ENCODE measurements around the gene ESF1.

ESF1 gene

GRCh38 chr20:13736436-13737191 is 48.1 kb downstream of the ESF1 start:
- Mint-ChIP-seq H3K9me3 (peaks cover 6% of the 10 kb centered on the region), H3K4me3 (no peak overlapping the region), H3K36me3 (peaks cover 30% of the 10 kb centered on the region), H3K4me1 (no peaks in the 10 kb centered on the region), H3K27ac (no peak overlapping the region)
- no peak for DNase-seq (ENCODE audit: low spot score in 2 of 2)
- ATAC-seq = no peak

- no peak overlapping the region for H3K27ac Mint-ChIP-seq
- H3K9me3 Mint-ChIP-seq = peaks cover 4% of the 10 kb centered on the region
- H3K36me3 Mint-ChIP-seq = peaks cover 22% of the 10 kb centered on the region
- DNase-seq (ENCODE audit: low spot score in 2 of 2) (no peak), ATAC-seq (no peak)
- H3K4me3 Mint-ChIP-seq = no peak overlapping the region
- H3K4me1 Mint-ChIP-seq = no peaks in the 10 kb centered on the region
Observed at GRCh38 chr20:13735826-13736225, 48.9 kb downstream of the ESF1 start.

DNA sequence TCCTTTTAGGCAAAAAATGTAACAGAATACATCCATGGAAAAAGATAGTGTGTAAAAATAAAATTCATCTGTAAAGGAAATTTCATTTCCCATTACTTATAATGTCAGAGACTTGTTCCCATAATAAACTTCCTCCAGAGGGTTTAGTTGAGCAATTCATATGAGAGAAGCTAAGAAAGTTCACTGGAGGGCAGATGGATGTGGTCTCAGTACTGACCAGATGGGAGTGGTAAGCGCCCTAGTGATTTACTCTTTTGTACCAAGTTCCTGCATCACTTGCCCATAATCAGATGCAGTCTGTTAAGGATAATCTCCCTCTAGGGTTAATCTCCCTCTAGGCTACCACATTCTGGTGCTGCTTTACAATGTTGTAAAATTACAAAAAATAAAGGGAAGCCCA is 61.7 kb downstream of the ESF1 start:
- Mint-ChIP-seq H3K4me1 (no peaks in the 10 kb centered on the region), H3K9me3 (no peaks in the 10 kb centered on the region), H3K36me3 (peaks cover 12% of the 10 kb centered on the region), H3K27ac (no peak overlapping the region), H3K4me3 (no peak overlapping the region)
- no peak for ATAC-seq
- no peak for DNase-seq (ENCODE audit: low spot score in 2 of 2)

DNA sequence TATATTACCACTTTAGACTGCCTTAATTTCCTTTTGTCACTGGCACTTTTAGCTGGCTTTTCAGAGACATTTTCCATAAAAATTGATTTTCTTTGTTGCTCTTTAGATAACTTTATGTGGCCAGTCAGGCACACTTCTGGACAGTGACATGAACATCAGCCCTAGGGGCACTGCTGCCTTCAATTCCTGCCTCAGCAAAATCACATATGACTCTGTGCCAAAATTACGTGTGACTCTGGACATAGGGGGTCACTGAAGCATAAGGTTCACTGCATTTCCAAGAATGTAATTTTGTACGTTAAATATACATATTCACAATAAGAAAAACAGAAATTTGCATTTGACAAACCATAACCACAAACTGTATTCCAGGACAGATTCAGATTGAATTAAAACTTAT is 66.5 kb downstream of the ESF1 start:
- peaks cover 61% of the 10 kb centered on the region for H3K36me3 Mint-ChIP-seq
- H3K4me1 Mint-ChIP-seq = no peaks in the 10 kb centered on the region
- H3K4me3 Mint-ChIP-seq = no peak overlapping the region
- H3K27ac Mint-ChIP-seq = no peak overlapping the region
- ATAC-seq (no peak), DNase-seq (ENCODE audit: low spot score in 2 of 2) (no peak)
- H3K9me3 Mint-ChIP-seq = no peaks in the 10 kb centered on the region

DNA sequence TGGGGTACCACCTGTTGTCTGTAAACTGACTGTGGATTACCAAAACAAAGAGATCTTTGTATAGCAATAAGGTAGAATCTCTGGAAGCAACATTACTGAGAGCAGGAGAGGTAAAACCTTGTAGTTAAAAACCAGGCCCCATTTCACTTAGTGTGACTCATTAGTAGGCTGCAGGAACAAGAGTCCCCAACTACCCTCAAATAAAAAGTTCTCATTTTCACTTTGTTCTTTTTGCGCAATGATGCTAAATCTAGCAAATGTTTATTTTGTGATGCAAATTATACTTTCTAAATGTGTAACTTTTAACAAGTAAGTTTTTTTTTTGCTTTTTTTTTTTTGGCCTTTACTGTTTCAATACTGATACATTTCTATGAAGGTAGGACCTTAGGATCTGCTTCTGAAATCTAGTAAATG is 67.1 kb downstream of the ESF1 start:
- no peaks in the 10 kb centered on the region for H3K4me1 Mint-ChIP-seq
- H3K9me3 Mint-ChIP-seq = no peaks in the 10 kb centered on the region
- DNase-seq (ENCODE audit: low spot score in 2 of 2) (no peak), ATAC-seq (no peak)
- peaks cover 65% of the 10 kb centered on the region for H3K36me3 Mint-ChIP-seq
- no peak overlapping the region for H3K27ac Mint-ChIP-seq
- no peak overlapping the region for H3K4me3 Mint-ChIP-seq

DNA sequence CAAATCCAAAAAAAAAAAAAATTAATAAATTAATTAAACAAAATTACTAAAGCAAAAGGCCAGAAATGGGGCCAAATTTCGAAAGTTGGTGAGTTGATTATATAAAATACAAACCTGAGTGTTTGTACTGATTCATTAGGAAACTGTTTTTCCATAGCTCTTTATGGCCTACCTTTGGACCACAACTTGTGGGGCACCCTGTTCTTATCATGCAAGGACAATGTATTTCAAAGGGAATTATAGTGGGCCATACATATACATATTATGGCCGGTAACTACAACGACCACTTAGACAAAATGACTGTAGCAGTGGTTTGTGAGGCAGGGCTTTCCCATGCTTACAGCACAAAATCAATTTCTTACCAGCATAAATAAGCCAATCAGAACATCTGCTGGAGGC is 69.5 kb downstream of the ESF1 start:
- Mint-ChIP-seq H3K4me1 (no peaks in the 10 kb centered on the region), H3K4me3 (no peak overlapping the region), H3K9me3 (no peaks in the 10 kb centered on the region), H3K27ac (no peak overlapping the region), H3K36me3 (peaks cover 57% of the 10 kb centered on the region)
- ATAC-seq = no peak
- DNase-seq (ENCODE audit: low spot score in 2 of 2) = no peak

DNA sequence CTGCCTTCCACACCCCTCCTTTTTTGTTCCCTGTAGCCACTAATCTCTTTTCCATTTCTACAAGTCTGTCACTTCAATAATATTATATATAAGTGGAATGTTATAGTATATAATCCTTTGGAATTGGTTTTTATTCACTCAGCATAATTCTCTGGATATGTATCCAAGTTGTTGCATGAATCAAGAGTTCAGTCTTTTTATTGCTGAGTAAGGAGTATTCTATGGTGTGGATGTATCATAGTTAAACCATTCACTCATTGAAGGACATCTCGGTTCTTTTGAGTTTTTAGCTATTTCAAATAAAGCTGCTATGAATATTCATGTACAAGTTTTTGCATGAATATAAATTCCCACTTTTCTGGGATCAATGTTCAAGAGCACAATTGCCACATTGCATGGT is 76.5 kb downstream of the ESF1 start:
- H3K27ac Mint-ChIP-seq = no peak overlapping the region
- H3K36me3 Mint-ChIP-seq = peaks cover 5% of the 10 kb centered on the region
- DNase-seq (ENCODE audit: low spot score in 2 of 2) = no peak
- ATAC-seq = no peak
- no peaks in the 10 kb centered on the region for H3K4me1 Mint-ChIP-seq
- H3K4me3 Mint-ChIP-seq = no peak overlapping the region
- no peaks in the 10 kb centered on the region for H3K9me3 Mint-ChIP-seq

DNA sequence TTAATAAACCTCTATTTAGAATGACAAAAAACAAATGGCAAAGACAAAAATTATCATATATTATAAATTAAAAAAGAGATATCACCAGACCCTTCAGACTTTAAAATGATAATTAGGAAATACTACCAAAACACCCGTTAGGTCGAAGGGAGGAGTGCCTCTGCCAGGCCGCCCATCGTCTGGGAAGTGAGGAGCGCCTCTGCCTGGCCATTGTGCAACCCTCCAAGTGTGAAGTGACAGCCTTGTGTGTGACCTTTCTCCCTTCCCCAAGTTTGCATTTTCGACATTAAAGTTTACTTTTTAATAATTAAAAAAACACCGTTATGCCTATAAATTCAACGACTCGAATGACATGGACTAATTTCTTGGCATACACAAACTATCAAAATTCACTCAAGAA is 81.5 kb downstream of the ESF1 start:
- H3K27ac Mint-ChIP-seq = no peak overlapping the region
- H3K4me1 Mint-ChIP-seq = no peaks in the 10 kb centered on the region
- DNase-seq (ENCODE audit: low spot score in 2 of 2) = no peak
- no peaks in the 10 kb centered on the region for H3K9me3 Mint-ChIP-seq
- no peak overlapping the region for H3K4me3 Mint-ChIP-seq
- no peak for ATAC-seq
- no peaks in the 10 kb centered on the region for H3K36me3 Mint-ChIP-seq

GRCh38 chr20:13701486-13701885 is 83.2 kb downstream of the ESF1 start:
- Mint-ChIP-seq H3K4me3 (no peak overlapping the region), H3K27ac (no peak overlapping the region), H3K9me3 (no peaks in the 10 kb centered on the region), H3K36me3 (no peaks in the 10 kb centered on the region), H3K4me1 (no peaks in the 10 kb centered on the region)
- DNase-seq (ENCODE audit: low spot score in 2 of 2) = no peak
- no peak for ATAC-seq

- no peaks in the 10 kb centered on the region for H3K9me3 Mint-ChIP-seq
- no peaks in the 10 kb centered on the region for H3K4me1 Mint-ChIP-seq
- no peak for DNase-seq (ENCODE audit: low spot score in 2 of 2)
- no peaks in the 10 kb centered on the region for H3K36me3 Mint-ChIP-seq
- no peak for ATAC-seq
- H3K4me3 Mint-ChIP-seq = no peak overlapping the region
- no peak overlapping the region for H3K27ac Mint-ChIP-seq
Observed at GRCh38 chr20:13700761-13701160, 84.0 kb downstream of the ESF1 start.

DNA sequence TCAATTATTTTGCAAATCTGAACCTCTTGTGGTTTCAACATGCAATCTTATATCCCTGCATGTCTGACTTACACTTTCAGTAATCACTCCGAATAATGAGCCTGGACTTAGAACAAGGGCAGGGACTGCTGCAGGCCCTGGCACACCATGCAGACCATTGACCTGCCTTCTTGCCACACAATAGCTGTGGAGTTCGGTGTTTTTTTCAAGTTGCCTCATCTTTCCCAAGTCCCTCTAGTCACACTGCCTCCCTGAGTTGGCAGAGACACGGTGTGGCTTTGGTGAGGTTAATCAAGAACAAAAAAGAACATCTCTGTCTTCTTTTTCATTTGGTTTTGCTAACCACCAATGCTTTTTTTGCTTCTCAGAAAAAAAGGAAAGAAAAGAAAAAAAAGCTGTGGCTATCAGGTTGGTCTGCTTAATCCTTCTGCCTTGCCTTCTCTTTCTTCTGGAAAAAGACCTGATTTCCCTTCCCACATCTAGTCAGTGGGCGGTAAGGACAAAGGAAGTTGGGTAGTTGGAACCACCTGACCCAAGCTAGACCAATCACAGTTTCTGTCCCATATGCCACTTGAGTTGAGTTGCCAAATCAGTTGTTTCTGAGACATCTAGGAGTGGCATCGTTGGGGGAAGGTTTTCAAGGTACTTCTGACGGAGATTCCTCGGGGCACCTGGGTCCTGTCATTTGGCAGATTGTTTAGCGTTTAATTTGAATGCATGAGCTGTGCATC is 90.1 kb downstream of the ESF1 start:
- ATAC-seq = no peak
- H3K4me3 Mint-ChIP-seq = no peak overlapping the region
- H3K27ac Mint-ChIP-seq = no peak overlapping the region
- no peaks in the 10 kb centered on the region for H3K36me3 Mint-ChIP-seq
- no peaks in the 10 kb centered on the region for H3K9me3 Mint-ChIP-seq
- no peak for DNase-seq (ENCODE audit: low spot score in 2 of 2)
- no peaks in the 10 kb centered on the region for H3K4me1 Mint-ChIP-seq

DNA sequence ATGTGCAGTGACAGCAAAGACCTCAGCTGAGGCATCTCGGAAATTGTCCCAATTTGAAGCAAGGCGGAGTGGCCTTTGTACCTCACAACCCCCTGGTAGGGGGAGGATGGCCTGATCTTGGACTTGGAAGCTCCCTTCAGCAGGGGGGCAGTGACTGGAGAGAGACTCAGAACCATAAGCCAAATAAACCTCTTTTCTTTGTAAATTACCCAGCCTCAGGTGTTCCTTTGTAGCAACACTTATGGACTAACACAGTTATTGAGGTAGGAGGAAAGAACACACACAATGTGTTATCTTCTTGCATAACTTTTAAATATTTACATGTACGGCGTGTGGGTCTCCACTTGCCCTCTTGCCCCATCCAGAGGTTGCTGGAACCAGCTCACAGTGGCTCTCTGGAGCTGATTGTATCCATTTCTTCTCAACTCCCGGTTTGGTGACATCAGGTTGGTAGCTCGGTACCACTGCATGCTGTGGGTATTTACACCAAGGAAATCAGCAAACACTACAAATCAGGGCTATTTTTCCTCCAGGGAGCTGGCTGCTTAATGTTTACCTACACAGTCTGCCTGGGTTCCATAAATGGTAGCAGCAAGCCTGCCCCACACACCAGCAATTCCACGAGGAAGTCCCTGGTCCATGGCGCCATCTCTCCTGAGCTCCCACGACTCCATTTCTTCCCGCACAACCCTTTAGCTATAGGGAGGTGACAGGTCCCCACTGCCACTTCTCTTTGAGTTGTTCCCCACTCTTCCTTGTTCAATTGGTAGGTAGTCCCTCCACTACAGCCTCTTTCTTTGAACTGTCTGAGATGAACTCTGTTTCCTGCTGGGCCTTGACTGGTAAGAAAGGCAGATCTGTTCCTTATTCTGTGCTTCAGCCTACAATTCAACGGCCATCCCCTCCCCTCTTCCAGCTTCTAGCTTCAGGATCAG is 91.7 kb downstream of the ESF1 start:
- H3K36me3 Mint-ChIP-seq = no peaks in the 10 kb centered on the region
- peak; percentile 13 for ATAC-seq
- no peak overlapping the region for H3K27ac Mint-ChIP-seq
- H3K9me3 Mint-ChIP-seq = no peaks in the 10 kb centered on the region
- DNase-seq (ENCODE audit: low spot score in 2 of 2) = no peak
- no peaks in the 10 kb centered on the region for H3K4me1 Mint-ChIP-seq
- H3K4me3 Mint-ChIP-seq = no peak overlapping the region

GRCh38 chr20:13690943-13691342 is 93.8 kb downstream of the ESF1 start:
- Mint-ChIP-seq H3K36me3 (no peaks in the 10 kb centered on the region), H3K27ac (no peak overlapping the region), H3K4me1 (no peaks in the 10 kb centered on the region), H3K4me3 (no peak overlapping the region), H3K9me3 (no peaks in the 10 kb centered on the region)
- ATAC-seq (no peak), DNase-seq (ENCODE audit: low spot score in 2 of 2) (no peak)

DNA sequence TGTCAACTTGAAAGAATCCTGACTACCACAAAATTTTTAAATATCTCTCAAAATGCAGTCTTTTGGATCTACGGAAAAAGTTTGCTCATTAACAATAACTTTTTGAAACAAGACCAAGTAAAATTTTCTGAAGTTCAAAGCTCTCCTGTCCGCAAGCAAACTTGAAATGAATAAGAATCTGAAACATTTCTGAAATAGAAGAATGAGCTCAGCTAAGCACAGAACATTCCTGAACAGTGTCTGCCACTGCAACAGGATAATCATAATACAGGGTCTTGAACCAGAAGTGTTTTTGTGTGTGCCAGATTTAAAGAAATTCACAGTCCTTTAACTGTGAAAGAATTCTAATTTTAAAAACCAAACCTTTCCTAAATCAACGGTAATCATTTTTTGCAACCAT is 96.9 kb downstream of the ESF1 start:
- DNase-seq (ENCODE audit: low spot score in 2 of 2) = no peak
- H3K4me3 Mint-ChIP-seq = no peak overlapping the region
- H3K36me3 Mint-ChIP-seq = no peaks in the 10 kb centered on the region
- H3K27ac Mint-ChIP-seq = no peak overlapping the region
- H3K9me3 Mint-ChIP-seq = no peaks in the 10 kb centered on the region
- peaks cover 7% of the 10 kb centered on the region for H3K4me1 Mint-ChIP-seq
- ATAC-seq = no peak

DNA sequence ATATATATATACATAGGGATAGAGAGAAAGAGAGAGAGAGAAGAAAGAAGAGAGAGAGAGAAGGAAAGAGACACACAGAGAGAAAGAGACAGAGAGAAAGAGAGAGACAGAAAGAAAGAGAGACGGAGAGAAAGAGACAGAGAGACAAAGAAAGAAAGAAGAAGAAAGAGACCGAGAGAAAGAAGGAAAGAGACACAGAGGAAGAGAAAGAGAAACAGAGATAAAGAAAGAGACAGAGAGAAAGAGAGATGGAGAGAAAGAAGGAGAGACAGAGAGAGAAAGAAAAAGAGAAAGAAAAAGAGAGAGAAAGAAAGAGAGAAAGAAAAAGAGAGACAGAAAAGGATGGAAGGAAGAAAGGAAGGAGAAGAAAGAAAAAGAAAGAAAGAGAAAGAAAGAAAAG is 99.1 kb downstream of the ESF1 start:
- Mint-ChIP-seq H3K4me1 (peaks cover 7% of the 10 kb centered on the region), H3K36me3 (no peaks in the 10 kb centered on the region), H3K4me3 (no peak overlapping the region), H3K27ac (no peak overlapping the region), H3K9me3 (no peaks in the 10 kb centered on the region)
- no peak for DNase-seq (ENCODE audit: low spot score in 2 of 2)
- ATAC-seq = no peak
